Cardiac muscle cell (in vitro differentiated cells and primary cell): Measurements from ENCODE around the gene NUMB. TPM values are rescaled to one million over a fixed set of nuclear protein-coding genes. Genes with fewer than 3 reads are reported as not detected.

Experiments used
- DNase-seq, 2 donors: peaks; one replicate each; pipeline versions ENCODE4 v3.0.0 to v3.0.0-alpha.2; 2010 to 2017; ENCODE audit warnings: low read depth in 1 of 2, low spot score in 1 of 2
- H3K27ac ChIP-seq: fragments of 200-600 bp; sonication (generic); 2 replicates; pipeline ENCODE4 v1.5.1; 2016
- H3K27me3 ChIP-seq: fragments of 200-600 bp; sonication (generic); 2 replicates; pipeline ENCODE4 v1.6.0; 2016; ENCODE audit warnings: control low read depth
- H3K36me3 ChIP-seq: fragments of 200-600 bp; sonication (generic); 2 replicates; pipeline ENCODE4 v1.5.1; 2016; ENCODE audit warnings: control low read depth
- H3K4me1 ChIP-seq: fragments of 200-600 bp; sonication (generic); 2 replicates; pipeline ENCODE4 v1.8.1; 2017; ENCODE audit warnings: low read depth, mild to moderate bottlenecking, mixed run types
- H3K4me3 ChIP-seq: fragments of 200-600 bp; sonication (generic); 2 replicates; pipeline ENCODE4 v1.5.1; 2016; ENCODE audit warnings: mild to moderate bottlenecking
- H3K9me3 ChIP-seq: fragments of 200-600 bp; sonication (generic); 2 replicates; pipeline ENCODE4 v1.5.1; 2017; ENCODE audit warnings: low read depth, mild to moderate bottlenecking, control low read depth
- CTCF ChIP-seq: IDR thresholded peaks from 2 replicates; pipeline ENCODE4 v1.5.1; 2012; ENCODE audit warnings: low read depth, mild to moderate bottlenecking, low read length
- polyA plus RNA-seq: library from polyadenylated mRNA; unstranded; fragments of >200 nt; fragmentation: Nextera tagmentation; extraction: Ambion mirVana; gene quantifications from 2 replicates; pipeline ENCODE4 v1.2.1, GENCODE V29; 2016
- total RNA-seq: library from RNA; depleted of rRNA; stranded (reverse); fragments of >200 nt; gene quantifications from 2 replicates; pipeline ENCODE4 v1.2.3, GENCODE V29; 2016

NUMB gene
- total and polyA plus RNA-seq, 2 experiments from 2014 or later, result 35.6 to 68.5 TPM

- H3K27me3 ChIP-seq, result no peaks in the 10 kb centered on the region
- no peak overlapping the region for H3K4me3 ChIP-seq
- DNase-seq, result no peak
- peak overlapping the region; percentile 85 for H3K27ac ChIP-seq
- peaks cover 55% of the 10 kb centered on the region for H3K4me1 ChIP-seq
- H3K36me3 ChIP-seq, result no peaks in the 10 kb centered on the region
- no peaks in the 10 kb centered on the region for H3K9me3 ChIP-seq
- no peak for TF ChIP-seq CTCF
Observed at GRCh38 chr14:73459959-73460358, 1.6 kb upstream of the NUMB start.

- Histone ChIP-seq H3K9me3 (no peaks in the 10 kb centered on the region), H3K4me1 (peaks cover 55% of the 10 kb centered on the region), H3K27ac (peak overlapping the region; percentile 86), H3K27me3 (no peaks in the 10 kb centered on the region), H3K4me3 (peak overlapping the region; percentile 83), H3K36me3 (no peaks in the 10 kb centered on the region)
- TF ChIP-seq CTCF, result no peak
- DNase-seq, result no peak
Observed at GRCh38 chr14:73457924-73458182, 493 bp downstream of the NUMB start.

- H3K4me3 ChIP-seq, result peak overlapping the region; percentile 83
- no peaks in the 10 kb centered on the region for H3K27me3 ChIP-seq
- peak overlapping the region; percentile 86 for H3K27ac ChIP-seq
- TF ChIP-seq CTCF, result no peak
- no peaks in the 10 kb centered on the region for H3K36me3 ChIP-seq
- DNase-seq, result peak; percentile 26 to 58
- peaks cover 49% of the 10 kb centered on the region for H3K4me1 ChIP-seq
- H3K9me3 ChIP-seq, result no peaks in the 10 kb centered on the region
Observed at GRCh38 chr14:73457041-73457923, 1.1 kb downstream of the NUMB start.

GRCh38 chr14:73455294-73455693 lies 3.1 kb downstream of the NUMB start:
- H3K36me3 ChIP-seq, result no peaks in the 10 kb centered on the region
- no peaks in the 10 kb centered on the region for H3K27me3 ChIP-seq
- no peak overlapping the region for H3K4me3 ChIP-seq
- H3K4me1 ChIP-seq, result peaks cover 30% of the 10 kb centered on the region
- TF ChIP-seq CTCF, result no peak
- no peaks in the 10 kb centered on the region for H3K9me3 ChIP-seq
- no peak for DNase-seq
- no peak overlapping the region for H3K27ac ChIP-seq

- Histone ChIP-seq H3K4me3 (no peak overlapping the region), H3K27ac (no peak overlapping the region), H3K4me1 (peaks cover 19% of the 10 kb centered on the region), H3K27me3 (no peaks in the 10 kb centered on the region), H3K36me3 (peaks cover 3% of the 10 kb centered on the region), H3K9me3 (no peaks in the 10 kb centered on the region)
- no peak for TF ChIP-seq CTCF
- peak in 1 of 2 donors; percentile 96 for DNase-seq
Observed at GRCh38 chr14:73452341-73453186, 5.8 kb downstream of the NUMB start.
